ENCODE results near the gene SLC25A30.
"Not testable (repeated sequence)": the region's sequence is repeated elsewhere in the genome, so short reads cannot be mapped to it uniquely, and the experiment has no call there.

Gene SLC25A30

DNA sequence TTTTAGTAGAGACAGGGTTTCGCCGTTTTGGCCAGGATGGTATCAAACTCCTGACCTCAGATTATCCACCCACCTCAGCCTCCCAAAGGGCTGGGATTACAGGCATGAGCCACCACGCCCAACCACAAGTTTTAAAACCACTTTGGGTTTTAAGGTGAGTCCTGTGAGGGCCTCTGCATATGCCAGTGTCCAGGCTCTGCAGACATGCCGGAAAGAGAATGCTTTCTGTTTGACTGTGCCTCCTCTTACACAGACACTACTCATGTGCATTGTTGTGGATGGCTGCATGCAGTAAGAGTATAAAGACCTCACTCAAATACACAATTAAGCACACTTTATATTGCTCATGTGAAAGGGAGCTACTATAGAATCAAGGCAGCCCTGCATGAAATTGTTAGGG, 20.8 kb upstream of the SLC25A30 start:
- no peak overlapping the region for H3K27ac ChIP-seq
- no peak for TF ChIP-seq CTCF (conservative IDR thresholded peaks at IDR 0.05)

GRCh38 chr13:45437947-45438346, 19.8 kb upstream of the SLC25A30 start:
- no peak overlapping the region for H3K27ac ChIP-seq
- TF ChIP-seq CTCF (conservative IDR thresholded peaks at IDR 0.05), result no peak

- no peak overlapping the region for H3K27ac ChIP-seq
- no peak for TF ChIP-seq CTCF (conservative IDR thresholded peaks at IDR 0.05)
Observed at GRCh38 chr13:45436953-45437352, 18.8 kb upstream of the SLC25A30 start.

GRCh38 chr13:45436332-45436731, 18.2 kb upstream of the SLC25A30 start:
- TF ChIP-seq CTCF (conservative IDR thresholded peaks at IDR 0.05), result no peak
- no peak overlapping the region for H3K27ac ChIP-seq

DNA sequence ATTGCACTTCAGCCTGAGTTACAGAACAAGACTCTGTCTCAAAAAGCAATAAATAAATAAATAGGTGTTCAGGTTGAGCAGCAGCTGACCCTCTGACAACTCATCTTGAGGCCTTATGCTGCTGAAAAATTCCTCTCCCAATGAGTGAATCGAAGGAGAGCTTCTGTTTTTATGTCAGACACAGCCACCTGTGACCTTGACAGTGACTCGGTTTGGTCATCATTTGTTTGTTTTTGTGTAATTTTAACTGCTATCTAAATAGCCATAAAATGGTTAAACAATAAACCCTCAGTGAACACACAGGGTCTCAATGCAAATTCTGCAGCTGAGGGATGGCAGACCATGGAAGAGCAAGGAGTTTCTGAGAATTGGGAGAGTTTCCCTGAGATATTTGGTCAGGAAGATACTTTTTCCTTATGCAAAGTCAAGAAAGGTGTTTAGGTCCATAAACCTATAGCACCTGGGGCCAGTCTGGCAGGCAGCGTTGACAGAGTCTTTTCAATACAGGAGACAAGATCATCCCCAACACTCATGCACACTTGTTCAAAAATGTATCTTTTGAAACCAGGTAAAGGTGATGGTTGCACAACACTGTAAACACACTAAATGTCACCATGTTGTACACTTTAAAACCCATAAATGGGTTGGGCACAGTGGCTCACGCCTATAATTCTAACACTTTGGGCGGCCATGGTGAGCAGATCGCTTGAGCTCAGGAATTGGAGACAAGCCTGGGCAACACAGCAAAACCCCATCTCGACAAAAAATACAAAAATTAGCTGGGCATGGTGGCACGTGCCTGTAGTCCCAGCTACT, 16.6 kb upstream of the SLC25A30 start:
- peak overlapping the region; percentile 67 for H3K27ac ChIP-seq
- no peak for TF ChIP-seq CTCF (conservative IDR thresholded peaks at IDR 0.05)

DNA sequence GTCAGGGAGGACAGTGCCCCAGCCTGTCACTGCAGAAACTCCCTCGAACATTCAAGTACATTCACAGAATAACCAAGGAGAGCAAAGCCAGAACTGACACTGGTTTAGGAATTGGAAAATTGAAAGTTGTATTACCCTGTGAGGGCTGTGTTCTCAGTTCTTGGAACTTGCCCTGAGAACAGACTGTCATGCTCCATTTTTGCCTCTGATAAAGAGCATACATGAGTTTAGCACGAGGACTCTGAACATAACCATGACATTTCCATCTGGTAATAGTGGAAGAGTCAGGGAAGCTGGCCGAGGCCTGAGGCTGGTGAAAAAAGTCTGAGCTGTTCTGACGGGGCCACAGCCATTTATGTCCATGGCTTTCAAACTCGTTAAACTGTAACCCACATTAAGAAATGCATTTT, 15.2 kb upstream of the SLC25A30 start:
- H3K27ac ChIP-seq, result peak overlapping the region; percentile 67
- TF ChIP-seq CTCF (conservative IDR thresholded peaks at IDR 0.05), result no peak

- no peak overlapping the region for H3K27ac ChIP-seq
- TF ChIP-seq CTCF (conservative IDR thresholded peaks at IDR 0.05), result no peak
Observed at GRCh38 chr13:45432737-45433380, 14.7 kb upstream of the SLC25A30 start.

- not testable (repeated sequence) for H3K27ac ChIP-seq
Observed at GRCh38 chr13:45426056-45426841, 8.1 kb upstream of the SLC25A30 start.

Measured in VCaP (cell line).